T follicular helper cell (primary cell): Measurements from ENCODE around the gene CHD5.

Experiments used
- DNase-seq: peaks from one replicate; pipeline ENCODE4 v3.0.0-alpha.2; 2020; ENCODE audit warnings: low read depth

CHD5 gene

DNA sequence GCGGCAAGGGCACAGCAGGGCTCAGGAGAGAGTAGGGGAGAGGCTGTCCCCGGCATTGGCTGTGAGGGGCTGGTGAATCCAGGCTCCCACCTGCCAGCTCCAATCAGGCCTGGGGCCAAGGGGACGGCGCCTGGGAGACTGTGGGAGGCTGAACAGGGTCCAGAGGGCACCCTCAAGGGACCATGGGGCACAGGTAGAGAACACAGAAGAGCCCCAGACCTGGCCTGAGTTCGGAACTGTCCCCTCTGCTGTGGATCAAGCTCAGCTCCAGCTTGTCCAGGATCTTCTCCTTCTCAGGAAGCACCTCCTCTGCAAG, 67.5 kb downstream of the CHD5 start:
- no peak for DNase-seq

DNA sequence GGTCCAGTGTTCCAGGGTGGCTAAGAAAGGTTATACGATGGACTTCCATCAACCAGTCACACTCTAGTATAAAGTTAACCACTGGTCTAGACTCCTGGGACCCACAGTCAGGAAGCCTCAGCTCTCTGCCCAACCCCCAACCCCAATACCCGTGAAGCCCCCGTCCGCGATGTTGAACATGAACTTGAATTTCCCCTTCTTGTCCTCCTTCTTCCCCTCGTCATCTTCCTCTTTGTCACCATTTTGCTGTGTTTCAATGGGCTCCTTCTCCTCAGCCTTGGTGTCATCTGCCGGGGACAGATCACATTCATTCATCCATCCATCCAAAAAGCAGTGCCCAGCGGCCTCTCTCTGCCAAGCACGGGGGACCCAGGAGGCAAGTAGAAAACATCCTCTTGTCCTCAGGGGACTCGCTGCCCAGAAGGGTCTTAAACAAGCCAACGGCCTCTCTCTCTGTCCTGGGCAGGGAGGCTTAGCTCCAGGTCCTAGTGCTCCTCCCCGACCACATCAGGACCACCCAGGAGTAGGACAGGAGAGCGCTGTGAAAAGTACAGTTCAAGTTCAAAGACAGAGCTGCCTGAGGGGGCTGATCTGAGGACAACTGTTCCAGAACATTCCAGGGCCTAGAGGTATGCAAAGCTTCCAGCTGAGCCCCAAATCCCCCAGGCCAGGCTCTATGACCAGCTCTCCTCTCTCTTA, 68.0 kb downstream of the CHD5 start:
- no peak for DNase-seq

DNA sequence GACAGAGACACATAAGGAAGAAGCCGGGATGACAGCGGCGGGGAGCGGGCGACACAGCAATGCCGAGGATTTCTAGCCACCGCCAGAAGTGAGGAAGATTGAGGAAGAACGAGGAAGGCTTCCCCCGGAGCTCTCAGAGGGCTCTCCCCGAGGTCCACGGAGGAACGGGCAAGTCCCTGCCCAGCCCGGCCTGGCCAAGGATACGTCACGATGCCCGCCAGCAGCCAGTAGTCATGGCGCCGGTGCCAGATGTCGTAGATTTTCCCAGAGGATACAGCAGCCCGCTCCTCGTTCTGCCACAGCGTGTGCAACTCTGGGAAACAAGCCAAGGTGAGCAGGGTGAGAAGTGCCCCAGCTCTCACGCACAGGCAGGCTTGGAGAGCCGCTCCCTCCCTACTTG, 68.5 kb downstream of the CHD5 start:
- DNase-seq, result no peak

DNA sequence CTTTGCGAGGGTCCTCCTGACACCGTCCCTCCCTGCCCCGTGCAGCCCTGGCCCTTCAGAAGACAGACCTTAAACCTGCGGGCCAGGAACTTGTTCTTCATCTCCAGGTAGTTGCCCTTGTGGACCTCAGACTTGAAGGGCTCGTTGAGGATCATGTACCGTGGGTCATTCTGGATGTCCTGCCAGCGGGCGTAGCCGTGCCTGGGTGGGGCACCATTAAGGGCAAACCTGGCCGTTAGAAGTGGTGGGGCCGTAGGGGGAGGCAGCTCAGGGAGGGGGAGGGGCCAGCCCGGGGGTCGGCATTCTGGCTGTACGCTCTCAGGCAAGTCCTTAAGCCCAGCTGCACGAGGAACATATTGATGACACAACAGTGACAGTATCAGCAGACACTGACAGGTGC, 69.8 kb downstream of the CHD5 start:
- DNase-seq, result no peak

DNA sequence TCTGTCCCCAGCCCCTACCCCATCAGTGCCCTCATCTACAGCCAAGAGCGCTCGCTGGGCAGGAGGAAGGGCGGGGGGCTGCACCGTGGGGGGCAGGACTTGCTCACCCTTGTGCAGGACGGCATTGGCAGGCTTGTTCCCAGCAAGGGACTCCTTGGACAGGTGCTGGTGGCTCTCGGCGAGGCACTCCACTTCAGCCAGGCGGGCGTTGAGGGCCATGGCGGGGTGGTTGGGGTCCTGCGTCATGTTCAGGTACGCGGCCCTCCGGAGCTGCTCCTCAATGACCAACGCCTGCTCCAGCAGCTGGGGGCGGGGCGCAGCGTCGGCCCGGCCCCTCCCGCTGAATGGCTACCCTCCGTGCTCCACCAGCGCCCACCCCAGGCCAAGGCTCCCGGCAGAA, 70.4 kb downstream of the CHD5 start:
- DNase-seq, result no peak

DNA sequence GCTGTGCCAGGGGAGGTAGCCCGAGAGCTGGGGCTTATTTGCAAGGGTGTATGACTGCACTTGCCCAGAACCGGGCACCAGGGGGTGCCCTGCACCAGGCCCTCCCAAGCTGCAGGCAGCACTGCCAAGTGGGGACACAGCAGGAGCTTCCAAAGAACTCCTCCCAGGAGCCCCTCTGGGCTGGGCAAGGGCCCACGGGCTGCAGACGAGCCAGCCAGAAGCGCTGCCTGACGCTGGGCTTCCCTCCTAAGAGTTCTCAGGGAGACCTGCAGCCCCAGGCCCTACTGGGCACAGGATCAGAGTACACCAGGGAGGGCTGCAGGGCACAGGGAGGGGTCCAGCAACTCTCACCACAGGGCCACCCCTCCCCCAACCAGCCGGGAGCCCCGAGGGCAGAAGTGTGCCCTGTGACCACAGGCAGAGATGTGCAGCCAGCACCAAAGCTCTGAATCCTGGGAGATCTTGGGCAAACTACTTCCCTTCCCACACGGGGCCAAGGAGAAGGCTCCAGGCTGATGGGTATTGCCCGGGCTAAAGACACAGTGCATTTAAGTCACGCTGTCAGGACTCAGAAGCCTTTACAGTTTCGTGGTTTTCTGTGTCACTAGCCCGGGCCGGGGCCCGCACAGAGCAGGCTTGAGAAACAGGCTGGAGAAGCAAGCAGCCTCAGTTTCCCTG, 71.0 kb downstream of the CHD5 start:
- DNase-seq, result no peak

DNA sequence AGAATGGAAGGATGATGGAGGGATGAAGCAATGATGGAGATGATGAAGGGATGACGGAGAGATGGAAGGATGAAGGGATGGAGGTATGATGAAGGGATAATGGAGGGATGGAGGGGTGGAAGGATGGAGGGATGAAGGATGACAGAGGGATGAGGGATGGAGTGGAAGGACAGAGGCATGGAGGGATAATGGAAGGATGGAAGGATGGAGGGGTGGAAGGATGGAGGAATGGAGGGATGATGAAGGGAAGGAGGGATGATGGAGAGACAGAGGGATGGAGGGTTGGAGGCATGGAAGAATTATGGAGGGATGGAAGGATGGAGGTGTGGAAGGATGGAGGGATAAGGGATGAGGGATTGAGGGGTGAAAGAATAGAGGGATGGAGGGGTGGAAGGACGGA, 71.6 kb downstream of the CHD5 start:
- DNase-seq, result no peak

DNA sequence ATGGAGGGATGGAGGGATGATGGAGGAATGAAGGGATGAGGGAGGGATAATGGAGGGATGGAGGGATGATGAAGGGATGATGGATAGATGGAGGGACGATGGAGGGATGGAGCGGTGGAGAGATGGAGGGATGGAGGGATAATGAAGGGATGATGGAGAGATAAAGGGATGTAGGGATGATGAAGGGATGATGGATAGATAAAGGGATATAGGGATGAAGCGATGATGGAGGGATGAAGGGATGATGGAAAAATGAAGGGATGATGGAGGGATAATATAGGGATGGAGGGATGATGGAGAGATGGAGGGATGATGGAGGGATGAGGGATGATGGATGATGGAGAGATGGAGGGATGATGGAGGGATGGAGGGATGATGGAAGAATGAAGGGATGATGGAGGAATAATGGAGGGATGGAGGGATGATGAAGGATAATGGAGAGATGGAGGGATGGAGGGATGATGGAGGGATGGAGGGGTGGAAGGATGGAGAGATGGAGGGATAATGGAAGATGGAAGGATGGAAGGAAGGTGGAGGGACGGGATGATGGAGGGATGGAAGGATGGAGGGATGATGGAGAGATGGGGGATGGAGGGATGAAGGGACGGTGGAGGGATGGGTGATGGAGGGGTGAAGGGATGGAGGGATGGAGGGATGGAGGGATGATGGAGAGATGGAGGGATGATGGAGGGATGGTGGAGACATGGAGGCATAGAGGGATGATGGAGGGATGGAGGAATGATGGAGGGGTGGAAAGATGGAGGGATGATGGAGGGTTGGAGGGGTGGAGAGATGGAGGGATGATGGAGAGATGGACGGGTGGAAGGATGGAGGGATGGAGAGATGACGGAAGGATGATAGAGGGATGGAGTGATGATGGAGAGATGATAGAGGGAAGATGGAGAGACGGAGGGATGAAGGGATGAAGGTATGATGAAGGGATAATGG, 72.4 kb downstream of the CHD5 start:
- no peak for DNase-seq

DNA sequence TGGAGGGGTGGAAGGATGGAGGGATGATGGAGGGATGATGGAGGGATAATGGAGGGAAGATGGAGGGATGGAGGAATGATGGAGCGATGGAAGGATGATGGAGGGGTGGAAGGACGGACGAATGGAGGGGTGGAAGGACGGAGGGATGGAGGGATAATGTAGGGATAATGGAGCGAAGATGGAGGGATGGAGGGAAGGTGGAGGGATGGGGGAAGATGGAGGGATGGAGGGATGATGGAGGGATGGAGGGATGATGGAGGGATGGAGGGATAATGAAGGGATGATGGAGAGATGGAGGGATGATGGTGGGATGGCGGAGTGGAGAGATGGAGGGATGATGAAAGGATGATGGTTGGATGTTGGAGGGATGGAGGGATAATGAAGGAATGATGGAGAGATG, 73.1 kb downstream of the CHD5 start:
- DNase-seq, result no peak

DNA sequence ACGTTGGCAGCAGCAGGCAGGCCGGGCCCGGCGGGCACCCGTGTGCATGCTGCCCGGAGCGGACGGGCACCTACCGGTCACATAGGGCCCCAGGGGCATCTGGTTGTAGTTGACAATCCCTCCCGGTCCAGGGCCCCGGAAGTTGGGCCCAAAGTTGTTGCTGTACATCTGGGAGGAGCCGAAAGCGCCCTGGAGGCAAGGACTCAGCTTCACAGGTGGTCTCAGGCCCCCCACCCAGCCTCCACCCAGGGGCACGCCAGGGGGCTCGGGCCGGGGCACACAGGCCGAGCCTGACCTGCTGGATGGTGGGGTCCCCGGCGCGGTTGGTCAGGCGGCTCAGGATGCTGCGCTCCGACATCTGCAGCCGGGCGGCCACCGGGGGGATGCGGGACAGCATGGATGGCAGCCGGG, 73.8 kb downstream of the CHD5 start:
- no peak for DNase-seq

DNA sequence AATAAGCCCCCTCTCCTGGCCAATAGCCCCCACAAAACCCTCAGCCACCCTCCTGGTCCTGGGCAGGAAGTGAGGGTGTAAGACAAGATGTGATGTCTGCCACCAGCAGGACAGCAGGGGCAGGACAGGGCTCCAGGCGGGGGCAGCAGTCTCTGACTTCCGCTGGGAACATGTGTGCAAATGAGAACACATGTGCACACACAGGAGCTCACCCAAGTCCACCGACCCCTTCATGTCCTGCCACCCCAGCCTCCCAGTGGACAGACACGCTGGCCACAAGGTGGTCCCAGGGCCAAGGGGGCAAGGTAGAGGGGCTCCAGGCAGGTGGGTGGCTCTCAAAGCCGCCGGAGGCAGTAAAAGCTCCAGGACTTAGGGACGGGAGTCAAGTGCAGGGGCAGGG, 74.4 kb downstream of the CHD5 start:
- no peak for DNase-seq

DNA sequence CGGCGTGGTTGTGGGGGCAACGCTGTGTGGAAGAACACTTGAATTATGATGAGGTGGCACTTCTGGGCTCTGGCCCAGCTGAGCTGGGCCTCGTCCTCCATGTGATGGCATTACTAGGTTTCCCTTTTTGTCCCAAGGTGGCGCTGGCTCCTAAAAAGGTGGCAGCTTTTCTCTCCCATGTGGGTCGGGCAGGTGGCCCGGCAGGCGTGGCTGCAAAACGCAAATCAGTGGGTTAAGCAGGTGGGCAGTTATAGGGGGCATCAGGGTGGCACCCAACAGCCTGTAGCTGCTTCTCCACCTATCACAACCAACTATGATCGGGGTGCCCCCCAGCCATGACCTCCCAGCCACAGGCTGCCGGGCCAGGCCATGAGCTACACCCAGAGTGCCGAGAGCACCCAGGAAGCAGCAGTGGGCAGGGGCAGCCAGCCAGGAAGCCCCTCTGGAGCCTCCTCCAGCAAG, 74.9 kb downstream of the CHD5 start:
- DNase-seq, result no peak

DNA sequence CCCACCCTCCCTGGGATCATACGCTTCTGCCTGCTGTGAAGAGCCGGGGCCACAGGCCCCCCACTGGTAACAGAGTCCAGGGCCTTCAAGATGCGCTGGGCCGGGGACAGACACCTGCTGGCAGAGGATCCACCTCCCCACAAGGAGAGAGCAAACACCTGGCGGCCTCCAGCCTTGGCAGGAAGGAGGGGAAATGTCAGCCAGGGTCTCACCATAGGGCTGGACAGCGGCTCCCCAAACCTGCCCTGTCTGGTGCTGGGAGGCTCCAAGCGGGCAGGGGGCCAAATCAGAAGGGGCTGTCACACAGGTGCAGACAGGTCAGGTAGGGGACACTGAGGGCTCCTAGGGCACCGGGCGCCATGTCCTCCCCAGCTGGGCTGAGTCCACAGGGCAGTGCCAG, 75.5 kb downstream of the CHD5 start:
- DNase-seq, result no peak

DNA sequence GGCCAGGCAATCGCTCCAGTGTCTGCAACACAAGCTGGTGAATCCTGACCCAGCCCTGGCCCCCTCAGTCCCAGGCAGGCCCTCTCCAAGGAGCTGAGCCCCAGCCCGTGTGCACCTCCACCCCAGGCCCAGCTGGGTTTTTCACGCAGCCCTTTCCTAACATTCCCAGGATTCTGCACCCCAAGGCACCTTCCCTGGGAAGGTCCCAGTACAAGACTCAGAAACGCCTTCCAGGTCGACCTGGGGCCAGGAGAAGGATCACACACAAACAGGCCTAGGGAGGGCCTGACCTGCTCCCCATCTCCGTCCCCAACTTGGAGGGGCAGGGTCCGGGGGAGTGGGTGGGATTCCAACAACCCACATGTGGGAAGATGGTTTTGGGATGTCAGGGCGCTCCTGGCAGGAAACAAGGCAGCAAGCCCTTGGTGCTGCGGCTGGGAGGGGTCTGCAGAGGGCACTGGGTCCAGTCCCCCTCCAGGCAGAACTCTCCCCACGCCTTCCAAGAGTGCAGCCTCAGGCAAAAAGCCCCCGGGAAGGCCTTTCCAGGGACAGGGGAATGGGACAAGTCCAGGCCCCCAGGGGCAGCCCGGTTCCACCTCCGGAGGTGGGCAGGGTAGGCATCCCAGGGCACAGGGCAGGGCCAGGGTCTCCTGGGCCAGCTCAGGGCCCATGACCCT, 76.1 kb downstream of the CHD5 start:
- DNase-seq, result no peak

DNA sequence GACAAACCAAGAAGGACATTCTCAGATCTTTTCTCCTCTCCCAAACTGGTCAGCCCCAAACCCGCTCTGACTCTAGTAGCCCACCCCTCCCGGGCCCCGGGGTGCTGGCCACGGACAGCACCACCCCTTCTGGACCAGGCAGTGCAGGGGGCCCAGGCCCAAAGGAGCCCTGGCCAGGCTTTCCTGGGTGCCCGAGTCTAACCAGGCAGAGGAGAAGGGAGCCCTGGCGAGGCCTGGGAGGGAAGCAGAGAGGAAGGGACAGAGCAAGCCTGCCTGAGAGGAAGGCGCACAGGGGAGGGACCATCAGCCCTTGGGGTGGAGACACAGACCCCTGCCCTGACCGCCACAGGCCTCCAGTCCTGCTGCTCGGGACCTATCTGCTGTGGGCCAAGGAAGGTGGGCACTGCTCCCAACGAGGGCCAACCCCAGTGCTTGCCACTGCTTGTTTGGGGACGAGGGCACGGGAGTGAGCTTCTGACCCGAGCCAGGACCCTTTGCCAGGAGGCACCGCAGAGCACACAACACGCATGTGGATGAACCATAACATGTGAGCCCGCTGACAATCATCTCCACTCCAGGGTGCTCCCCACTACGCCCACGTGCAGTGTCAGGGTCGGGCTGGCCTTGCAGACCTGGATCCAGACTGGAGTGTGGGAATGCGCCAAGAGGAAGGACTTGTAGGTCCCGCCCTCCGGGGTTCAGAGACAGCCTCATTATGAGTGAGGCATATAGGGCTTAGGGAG, 76.8 kb downstream of the CHD5 start:
- no peak for DNase-seq

DNA sequence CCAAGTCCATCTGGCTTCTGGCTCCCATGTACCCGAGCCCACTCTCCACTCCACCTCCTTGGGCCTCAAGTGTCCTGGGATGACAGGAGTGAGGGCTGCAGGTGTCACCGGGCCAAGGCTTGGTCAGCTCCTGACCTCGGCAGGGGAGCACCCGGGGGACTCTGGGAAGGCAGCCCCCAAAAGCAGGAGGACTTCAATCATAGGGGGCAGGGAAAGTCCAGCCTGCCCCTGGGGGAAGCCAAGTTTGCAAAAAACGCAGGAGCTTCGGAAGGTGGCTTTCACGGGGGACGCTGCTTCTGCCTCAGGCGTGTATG, 77.6 kb downstream of the CHD5 start:
- no peak for DNase-seq

DNA sequence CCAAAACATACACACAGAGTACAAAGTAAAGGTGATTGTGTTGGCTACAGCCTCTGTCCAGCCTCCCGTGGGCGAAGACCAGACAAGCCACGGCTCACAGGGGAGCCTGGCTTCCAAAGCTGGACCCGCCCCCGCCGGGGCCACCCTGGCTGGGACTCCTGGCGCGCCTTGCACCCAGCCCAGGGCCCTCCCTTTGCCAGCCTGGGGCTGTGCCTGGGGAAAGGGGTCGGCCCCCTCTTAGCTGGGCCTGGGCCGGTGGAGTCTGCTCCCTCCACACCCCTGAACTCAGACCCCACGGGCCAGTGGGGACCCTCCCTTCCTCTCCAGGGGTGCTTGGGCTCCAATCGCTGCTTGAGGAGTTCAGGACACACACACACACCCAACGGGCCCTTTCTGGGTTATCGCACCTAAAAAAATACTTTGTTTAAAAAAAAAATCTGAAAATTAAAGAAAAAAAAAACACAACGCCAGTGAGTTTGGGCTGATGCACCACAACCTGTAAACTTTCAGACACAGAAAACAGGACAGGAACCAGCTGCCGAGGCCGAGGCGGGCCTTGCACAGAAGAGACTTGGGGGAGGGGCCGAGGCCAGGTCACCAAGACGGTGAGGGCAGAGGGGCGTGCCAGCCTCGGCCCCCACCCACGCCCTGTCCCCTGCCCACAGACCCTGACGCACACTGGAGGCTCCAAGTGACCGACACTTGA, 78.1 kb downstream of the CHD5 start:
- no peak for DNase-seq

DNA sequence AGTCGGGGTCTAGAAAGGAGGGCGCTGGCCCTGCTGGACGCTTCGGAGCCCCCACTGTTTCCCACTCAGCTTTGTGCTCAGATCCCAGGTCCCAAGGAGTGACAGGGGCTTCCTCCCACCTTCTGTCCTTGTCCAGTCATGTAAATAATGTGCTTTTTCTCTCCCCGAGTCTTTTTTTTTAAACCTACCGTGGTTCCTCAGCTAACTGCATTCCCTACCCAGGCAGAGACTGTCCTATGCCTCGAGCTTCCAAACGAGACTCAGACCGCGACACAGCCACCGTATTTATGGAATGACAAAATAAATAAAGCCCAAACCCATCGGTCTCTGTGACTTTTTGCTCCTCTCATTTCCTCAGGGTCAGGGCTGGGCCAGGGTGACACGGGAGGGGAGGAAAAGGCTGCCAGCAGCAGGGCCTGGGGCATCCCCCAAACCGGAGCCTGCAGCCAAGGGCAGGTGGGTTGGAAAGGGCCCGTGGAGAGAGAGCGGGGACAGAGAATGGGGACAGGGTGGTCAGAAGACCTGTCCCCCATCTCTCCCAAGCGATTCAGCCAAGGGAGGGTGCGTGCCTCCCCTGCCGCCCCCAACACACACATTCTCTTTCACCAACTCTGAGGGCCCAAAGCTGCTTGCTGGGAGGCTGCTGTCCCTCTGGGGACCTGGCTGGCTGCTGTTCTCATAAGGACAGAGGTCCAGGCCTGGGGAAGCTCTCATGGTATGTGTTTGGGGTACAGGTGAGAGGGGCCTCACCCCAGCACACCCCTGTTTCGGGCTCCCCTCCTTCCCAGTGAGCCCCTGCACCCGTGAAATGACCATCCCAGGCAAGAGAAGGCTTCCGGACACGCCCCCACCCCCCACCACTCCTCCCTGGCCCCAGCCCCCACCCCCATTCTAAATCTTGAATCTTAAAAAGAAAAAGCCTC, 79.0 kb downstream of the CHD5 start:
- DNase-seq, result no peak

DNA sequence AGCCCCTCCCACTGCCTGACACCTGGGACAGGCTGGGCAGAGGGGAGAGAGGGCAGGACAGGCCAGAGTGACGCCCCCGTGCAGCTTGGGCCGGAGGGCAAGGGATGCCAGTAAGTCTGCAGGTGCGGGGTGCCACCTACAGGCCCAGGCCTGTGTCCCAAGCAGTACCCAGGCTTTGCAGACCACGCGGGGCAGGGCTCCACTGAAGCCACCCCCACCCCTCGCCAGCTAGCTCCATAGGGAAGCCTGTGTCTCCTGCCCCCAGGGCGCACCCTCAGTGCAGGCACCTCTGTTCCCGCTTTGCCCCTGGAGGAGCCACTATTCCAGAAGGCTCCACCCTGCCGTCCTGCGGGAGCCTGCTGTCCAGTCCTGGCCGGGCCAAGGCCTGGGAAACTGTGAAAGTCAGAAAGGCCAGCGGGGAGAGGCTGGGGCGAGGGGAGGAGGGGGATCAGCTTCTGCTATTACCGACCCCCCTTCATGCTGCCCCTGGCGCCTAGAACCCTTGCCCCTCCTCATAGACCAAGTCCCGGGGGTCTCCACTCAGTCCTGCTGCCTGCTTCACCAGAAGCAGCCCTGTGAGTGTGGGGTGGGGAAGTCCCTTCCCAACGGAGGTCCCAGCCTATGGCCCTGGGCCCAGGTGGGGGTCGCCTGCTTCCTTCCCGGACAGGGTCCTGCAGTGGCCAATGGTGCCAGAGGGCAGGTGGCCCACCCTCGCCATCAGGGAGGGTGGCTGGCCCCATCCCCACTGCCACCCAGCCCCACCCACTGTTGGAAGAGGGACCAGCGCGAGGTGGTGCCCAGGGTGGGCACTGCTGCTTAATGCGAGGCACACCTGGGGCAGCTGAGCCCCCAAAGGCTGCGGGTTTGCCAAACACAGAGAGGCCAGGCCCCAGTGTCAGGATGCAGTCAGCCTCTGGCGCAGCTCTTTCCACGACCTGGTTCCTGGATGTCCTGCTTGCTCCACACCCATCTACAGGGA, 80.0 kb downstream of the CHD5 start:
- DNase-seq, result no peak
